GM18520 (cell line): ENCODE results near the gene LUZP2.

Experiments used
- ATAC-seq: cut with Tn5 transposase; IDR thresholded peaks from one replicate; pipeline ENCODE4 v1.9.1; 2021; ENCODE audit not compliant: unreplicated experiment

Gene LUZP2

DNA sequence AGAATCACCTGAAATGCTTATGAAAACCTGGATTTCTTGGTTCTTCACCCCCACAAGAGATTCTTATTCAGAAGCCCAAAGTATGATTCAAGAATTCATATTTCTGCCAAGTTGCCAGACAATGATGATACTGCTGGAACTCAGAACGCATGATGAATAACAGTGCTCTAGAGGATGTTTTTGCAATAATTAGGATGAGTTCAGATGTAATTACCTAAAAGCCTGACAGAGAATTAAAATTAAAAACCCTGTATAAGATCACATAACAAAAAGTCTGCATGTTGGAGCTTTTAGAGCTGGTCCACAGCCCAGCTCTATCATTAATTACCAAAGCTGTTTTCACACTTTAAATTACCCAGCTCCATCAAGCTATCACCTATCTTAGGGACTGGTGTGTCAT is 211.8 kb downstream of the LUZP2 start:
- no peak for ATAC-seq

DNA sequence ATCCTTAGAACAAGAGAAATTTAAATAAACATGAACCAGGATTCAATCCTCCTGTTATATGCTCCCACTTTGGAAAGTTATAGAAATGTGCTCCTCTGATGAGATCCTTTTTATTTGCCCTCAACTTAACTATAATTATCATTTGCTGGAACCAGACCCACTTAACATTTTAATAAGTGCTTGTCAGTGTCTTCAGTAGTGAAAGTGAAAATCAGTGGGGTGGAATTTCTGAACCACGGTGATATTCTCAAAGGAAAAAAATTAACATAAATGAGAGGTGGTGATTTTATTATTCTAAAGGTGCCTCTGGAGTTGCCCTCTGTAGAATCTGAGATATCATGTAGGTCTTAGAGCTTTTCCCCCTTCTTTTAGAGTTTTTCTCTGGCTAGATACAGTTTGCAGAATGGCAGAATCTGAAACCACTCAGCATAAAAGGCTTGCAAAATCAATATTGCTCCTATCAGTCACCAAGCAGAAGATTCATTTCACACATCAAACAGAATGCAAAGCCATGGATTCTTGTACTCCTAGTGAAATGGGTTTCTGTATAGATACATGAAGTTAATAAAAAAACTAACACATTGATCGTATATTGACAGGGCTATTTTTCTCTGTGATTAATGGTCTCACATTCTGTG is 213.2 kb downstream of the LUZP2 start:
- no peak for ATAC-seq

DNA sequence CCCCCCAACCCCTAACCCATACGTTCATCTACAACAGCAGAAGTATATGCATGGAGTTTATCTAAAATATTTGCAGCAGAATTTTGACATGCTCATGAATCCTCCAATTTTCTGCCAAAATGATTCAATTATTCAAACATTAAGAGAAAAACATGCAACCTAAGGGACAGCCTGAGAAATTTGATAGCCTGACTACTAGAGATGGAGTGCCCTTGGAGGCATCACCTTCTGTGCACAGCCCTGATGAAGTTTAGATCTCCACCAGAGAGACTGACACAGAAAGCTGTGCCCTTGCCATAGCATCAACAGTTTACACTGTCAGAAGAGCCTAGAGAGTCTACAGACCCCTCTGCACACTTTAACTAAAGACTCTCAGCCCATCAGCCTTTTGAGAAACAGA is 217.7 kb downstream of the LUZP2 start:
- ATAC-seq = no peak

DNA sequence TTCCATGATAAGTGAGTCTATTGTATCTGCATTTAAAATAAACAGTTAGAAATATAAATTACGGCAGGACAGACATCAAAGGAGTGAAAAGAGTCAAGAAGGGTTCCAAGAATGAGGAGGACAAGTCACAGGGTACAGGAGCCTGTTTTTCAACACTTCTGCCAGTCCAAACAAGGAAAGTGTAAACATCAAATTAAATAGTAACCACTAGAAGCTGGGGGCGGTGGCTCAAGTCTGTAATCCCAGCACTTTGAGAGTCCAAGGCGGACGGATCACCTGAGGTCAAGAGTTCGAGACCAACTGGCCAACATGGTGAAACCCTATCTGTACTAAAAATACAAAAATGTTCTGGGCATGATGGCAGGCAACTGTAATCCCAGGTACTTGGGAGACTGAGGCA is 219.6 kb downstream of the LUZP2 start:
- ATAC-seq = no peak

DNA sequence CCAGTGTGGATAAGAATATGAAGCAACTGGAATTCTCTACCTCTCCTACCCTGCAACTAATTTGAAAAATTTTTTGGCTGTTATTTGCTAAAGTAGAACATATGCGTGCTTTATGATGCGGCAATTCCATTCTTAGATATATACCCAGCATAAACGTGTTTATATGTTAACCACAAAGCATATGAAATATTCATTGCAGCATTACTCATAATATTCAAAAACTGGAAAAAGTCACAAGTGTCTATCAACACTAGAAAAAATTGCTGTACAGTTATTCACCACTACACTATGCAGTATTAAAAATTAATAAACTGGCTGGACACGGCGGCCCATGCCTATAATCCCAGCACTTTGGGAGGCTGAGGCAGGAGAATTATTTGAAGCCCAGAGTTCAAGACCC is 226.4 kb downstream of the LUZP2 start:
- ATAC-seq = no peak

DNA sequence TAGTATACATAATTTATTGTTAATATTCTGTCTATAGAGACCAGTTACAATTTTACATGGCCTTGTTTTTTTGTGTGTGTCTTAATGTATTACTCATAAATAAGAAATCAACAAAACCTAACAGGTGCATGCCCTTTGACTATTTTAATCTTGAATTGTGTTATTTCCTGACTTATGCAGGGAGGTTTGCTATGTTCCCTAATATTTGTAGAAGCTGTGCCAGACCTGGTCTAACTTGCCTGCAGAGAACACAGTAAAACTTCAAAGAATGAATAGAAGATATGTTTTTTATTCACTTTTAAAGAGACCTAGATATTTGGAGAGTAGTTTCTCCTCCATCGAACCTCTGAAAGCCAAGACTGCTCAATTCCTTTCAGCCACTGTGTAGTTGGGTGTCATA is 234.7 kb downstream of the LUZP2 start:
- no peak for ATAC-seq

DNA sequence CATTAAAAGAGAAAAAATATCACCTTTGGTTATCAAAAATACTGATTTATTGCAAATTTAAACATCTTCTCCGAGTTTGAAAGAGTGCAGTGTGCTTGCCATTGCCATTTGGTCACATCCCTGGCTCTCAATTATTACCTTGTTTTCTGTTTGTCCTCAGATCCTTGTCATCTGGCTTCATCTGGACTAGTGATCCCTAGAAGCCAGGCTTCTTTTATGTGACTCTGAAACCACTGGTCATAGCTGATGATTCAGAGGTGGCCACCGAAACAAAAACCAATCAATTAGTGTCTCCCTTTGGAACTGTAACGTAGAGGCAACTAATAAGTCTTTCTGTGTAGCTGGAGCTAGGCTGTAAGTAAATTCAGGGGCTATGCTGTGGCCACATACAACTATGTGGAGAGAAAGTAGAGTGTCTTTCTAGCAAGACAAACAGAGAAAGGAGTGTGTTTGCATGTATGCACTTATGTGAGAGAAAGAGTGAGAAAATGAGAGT is 237.9 kb downstream of the LUZP2 start:
- ATAC-seq = no peak

DNA sequence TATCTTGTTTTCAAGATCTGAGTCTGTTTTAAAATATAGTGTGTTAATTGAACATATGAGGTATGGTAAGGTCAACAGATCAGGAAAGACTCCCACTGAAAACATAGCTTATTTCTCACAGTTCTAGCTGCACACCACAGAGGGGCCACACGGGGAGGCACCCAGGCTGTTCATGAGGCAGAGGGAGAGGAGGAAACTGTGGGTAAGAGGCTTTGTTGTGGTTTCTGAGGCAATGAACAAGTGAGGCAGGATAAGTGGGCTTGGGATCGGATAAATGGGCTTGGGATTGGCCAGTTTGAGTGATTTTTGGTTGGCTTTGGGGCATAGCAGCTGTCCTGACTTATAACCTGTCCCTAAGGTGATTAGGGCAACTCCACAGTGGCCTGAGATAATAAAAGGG is 242.1 kb downstream of the LUZP2 start:
- no peak for ATAC-seq

DNA sequence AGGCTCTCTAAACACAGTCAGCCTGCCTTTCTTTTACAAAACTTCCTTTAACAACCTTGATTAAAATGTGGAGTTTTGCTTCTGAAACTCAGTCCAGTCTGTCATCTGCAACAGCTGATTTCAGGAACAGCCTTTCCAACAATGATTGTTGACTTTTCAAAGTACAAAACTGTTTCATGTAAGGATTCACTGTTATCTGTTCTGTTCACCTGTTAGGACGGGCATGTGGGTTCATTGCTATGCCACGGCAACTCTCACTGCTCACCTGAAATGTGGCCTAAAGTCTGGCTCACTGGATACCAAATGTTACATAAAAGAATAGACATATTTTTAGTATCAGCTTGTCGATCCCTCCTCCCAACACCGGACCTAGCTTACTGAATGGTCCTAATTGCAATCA is 242.8 kb downstream of the LUZP2 start:
- no peak for ATAC-seq

DNA sequence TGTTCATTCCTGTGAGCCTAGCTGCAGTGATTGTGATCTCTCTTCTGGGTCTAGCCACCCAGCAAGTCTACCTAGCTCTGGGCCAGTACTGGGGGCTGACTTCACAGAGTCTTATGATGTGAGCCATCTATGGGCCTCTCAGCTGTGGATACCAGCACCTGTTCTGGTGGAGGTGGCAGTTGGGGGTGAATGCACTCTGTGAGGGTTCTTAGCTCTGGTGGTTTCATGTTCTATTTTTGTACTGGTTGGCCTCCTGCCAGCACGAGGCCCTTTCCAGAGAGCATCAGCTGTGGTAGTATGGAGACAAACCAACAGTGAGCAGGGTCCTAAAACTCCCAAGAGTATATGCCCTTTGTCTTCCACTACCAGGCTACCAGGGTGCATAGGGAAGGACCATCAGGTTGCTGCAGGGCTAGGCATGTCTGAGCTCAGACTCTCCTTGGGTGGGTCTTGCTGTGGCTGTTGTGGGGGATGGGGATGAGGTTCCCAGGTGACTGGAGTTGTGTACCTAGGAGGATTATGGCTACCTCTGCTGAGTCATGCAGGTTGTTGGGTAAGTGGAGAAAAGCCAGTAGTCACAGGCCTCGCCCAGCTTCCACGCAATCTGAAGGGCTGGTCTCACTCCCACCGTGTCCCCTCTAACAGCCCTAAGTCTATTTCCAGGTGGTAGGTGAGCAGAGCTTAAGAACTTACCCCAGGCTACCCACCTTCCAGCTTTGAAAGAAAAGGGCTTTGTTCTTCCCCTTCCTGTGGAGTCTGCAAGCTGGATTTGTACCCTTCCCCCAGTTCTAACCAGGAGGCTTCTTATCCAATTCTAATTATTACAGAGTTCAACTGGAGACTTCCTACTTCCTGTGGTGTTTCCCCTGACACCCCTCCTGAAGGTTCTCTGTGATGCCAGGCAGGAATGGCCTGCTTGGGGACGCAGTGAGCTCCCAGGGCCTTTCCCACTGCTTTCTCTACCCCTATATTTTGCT is 250.7 kb downstream of the LUZP2 start:
- no peak for ATAC-seq

DNA sequence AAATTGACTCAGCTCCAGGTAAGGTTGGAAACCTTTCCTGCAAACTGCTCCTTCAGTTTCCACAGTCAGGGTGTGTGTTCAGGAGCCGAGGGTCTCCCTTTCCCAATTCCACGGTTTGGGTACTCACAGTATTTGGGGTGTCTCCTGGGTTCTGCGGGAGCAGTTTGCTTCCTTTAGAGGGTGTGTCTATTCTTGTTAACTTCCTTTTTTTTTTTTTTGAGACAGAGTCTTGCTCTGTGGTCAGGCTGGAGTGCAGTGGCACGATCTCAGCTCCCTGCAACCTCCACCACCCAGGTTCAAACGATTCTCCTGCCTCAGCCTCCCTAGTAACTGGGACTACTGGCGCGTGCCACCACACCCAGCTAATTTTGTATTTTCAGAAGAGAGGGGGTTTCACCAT is 251.4 kb downstream of the LUZP2 start:
- no peak for ATAC-seq

DNA sequence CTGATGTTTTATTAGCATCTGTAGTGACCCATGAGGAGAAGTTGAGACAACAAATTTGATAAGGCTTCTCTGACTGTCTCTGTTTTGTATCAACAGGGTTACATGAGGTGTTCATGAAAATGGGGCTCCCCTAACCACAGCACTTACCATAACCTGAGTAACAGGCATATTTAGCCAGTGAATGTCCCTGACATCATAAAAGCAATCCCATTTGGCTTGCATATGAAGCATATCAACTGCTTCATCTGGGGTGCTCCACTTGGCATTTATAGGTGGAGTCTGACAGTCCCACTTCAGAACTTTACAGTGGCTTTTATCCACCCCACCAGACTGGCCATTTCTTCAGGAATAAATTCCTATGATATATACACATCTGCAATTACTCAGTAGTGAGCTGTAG is 257.6 kb downstream of the LUZP2 start:
- ATAC-seq = no peak

DNA sequence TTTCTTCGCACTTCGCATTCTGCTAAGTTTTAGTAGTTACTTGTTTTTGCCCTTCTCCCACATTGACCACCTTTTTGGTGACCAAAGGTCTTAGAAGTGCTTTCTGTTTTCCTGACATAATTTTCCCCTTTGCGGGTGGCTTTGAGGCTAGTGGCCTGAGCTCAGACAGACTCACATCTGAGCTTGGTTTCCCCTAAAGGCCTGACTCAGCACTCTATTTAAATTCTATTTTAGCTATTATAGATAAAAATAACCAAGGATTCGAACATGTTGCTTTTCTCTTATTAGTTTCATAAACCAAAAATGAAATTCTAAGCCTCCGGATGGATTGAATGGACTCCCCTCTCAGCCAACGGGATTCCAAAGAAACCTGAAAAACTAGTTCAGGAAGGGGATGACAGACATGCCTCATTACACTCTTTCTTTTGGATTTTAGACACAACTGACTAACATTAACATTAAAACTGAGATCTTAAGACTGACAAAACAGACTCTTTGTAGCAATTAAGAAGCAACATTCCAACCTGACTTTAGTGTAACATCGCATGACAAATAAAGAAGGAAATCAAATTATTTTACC is 258.5 kb downstream of the LUZP2 start:
- ATAC-seq = no peak

DNA sequence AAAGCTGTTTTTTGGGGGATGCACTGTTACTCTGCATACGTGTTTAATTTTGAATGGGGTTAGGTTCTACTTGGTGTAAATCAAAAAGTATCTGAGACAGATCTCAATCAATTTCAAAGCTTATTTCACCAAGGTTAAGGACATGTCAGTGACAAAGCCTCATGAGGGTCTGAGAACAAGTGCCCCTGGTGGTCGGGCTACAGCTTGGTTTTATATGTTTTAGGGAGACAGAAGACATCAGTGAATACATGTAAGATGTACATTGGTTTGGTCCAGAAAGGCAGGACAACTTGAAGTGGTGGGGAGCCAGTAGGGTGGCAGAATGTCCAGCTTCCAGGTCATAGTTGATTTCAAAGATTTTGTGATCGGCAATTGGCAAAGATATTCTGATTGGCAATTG is 262.9 kb downstream of the LUZP2 start:
- no peak for ATAC-seq

DNA sequence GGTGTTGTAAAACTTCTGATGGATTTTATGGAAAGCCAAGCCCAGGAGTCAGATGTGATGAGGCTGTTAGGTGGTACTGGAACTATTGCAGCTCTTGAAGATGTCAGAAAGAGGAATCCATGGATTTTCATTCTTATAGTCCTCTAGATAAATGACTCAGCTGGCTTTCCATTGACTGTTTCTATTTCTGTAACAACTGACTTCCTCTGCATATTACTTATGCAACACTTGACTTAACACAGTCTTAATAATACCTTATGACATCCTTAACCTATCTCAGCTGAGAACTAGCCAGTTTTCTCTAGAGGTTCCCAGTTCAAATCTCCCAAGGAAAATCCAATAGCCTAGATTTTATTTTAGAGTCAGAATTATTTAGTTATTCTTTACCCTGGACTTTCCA is 263.8 kb downstream of the LUZP2 start:
- ATAC-seq = no peak

DNA sequence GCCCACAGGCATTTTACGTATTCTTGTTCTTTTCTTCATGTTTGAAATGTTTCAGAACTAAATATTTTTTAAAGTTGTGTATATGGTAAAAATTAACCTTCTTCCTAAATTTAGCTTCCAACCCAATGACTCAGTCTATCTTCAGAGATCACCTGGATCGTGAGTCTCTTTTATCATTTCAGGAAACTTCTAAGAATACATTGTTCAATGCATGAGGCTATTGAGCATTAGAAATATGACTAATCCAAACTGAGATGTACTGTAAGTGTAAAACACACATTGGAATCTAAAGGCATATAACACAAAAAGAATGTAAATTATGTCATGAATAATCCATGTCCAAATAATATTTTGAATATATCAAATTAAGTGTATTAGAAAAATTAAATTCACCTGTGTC is 265.2 kb downstream of the LUZP2 start:
- ATAC-seq = no peak

DNA sequence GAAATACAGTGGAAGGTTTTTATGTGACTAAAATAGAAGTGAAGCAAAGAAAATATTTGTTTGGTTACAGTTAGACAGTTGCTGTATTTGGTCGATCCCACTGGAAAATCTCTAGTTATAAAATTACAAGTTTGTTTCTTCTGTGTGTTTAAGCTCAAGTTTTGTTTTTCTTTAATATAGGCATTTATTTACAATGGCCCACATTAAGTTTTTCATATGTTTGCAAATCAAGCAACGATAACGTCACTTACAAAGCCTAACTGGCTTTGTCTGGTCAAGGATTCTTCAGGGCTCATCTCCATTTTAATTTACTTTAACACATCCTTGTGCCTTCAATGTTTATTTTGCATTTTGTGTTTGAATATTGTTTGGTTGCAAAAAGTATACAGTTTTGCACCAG is 270.6 kb downstream of the LUZP2 start:
- ATAC-seq = no peak

DNA sequence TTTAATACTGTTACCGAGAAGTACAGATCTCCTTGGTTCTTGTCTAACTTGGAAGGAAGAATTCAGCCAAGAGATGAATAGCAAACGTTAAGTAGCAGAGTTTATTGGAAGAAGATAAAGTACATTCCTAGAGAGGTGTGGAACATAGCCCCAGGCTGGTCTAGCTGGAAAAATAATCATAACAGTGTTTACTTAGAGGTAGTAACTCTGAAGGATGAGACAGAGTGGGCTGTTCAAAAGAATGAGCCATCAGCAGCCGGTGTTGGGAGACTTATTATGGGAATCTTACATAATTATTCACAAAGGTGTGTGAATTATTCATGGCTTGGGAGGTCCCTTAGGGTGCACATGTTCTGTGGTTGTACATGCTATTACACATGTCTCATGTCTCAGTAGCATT is 276.5 kb downstream of the LUZP2 start:
- ATAC-seq = no peak

DNA sequence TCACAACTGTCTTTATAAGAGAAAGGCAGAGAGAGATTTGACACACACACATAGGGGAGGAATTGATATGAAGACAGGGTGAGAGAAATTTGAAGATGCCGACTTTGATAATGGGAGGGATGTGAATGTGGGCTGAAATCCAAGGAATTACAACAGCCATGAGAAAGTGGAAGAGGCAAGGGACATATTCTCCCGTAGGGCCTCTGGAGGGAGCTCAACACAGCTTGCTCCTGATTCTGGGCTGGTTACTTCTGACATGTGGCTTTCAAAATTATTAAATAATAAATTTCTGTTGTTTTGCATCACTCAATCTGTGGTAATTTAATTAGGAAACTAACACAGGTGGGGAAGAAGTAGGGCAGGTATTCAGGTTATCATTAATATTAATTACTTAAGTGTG is 282.9 kb downstream of the LUZP2 start:
- no peak for ATAC-seq

DNA sequence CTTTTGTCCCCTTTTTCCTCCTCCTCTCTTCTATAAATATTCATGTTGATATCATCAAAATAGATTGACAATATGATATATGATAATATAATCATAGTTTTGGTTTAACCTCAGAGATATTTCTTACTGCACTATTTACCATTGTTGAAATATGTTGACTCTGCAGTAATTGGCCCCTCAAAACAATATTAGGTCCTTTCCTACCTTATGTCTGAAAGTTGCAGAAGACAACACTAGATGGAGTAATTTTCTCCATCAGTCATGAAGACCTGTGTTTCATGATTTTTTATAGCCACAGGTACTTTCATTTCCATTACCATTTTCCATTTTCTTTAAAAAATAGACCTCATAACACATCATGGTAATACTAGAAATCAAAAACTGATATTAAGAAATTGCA is 284.4 kb downstream of the LUZP2 start:
- ATAC-seq = no peak

DNA sequence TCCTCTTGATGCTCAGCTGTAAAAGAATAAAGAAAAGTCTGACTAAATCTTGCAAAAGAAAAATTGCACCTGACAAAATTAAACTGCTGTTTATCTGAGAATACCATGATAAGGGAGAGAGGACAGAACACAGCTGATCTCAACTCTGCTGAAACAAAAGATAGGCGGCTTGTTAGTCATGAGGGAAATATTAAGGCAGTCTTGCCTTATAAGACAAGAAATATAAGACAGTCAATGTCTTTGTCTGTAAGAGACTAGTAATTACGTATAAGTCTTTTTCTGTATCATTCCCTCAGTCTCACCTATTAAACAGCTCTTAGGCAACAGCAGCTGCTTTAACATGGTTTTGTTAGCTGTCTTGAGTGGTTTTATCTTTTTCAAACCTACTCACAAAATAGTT is 296.6 kb downstream of the LUZP2 start:
- no peak for ATAC-seq

DNA sequence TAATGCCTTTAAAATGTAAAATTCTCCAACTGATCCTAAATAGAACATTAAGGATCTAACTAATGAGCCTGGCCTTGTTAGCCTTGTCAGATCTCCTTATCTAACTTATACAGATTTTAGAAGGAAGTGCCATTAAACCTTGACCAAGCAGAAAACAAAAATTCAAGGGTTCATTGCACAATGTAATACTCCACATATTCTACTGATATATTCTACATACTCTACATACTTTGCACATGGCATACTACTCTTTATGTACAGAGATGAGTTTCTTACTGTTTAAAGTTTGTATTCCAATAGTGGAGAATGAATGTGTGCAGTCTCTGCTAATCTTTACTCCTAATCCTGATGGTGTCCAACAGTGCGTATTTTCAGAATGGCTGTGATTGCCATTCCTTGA is 297.2 kb downstream of the LUZP2 start:
- ATAC-seq = no peak
